H7 (cell line): Measurements from ENCODE around the gene CT45A1. TPM values are rescaled to one million over a fixed set of nuclear protein-coding genes. Genes with fewer than 3 reads are reported as not detected.

ENCODE experiments used
- total RNA-seq: library from RNA; depleted of rRNA; stranded (reverse); fragments of >200 nt; shearing (Covaris generic); gene quantifications from 2 replicates; pipeline ENCODE4 v1.2.3, GENCODE V29; 2014; rRNA removed

Gene CT45A1
- total RNA-seq, 1 experiment from 2014 or later = not detected

Other genes starting within 250 kb of the CT45A1 start
- gene INTS6L, start 193.0 kb upstream of the CT45A1 start, total RNA-seq = 12.4 and 18.8 TPM in 2 replicates
- gene CT45A3, start 54.6 kb downstream of the CT45A1 start, total RNA-seq = not detected in 2 replicates
- 0.18 TPM in 1 of 2 replicates, not detected in the other for gene CT45A5, start 71.9 kb downstream of the CT45A1 start, total RNA-seq
- gene CT45A6, start 89.1 kb downstream of the CT45A1 start, total RNA-seq = not detected in 2 replicates
- not detected in 2 replicates for gene CT45A2, start 106.4 kb downstream of the CT45A1 start, total RNA-seq
- not detected in 2 replicates for gene CT45A7, start 123.6 kb downstream of the CT45A1 start, total RNA-seq
- gene CT45A8, start 140.9 kb downstream of the CT45A1 start, total RNA-seq = not detected in 2 replicates
- not detected in 2 replicates for gene CT45A9, start 158.2 kb downstream of the CT45A1 start, total RNA-seq
- gene CT45A10, start 179.8 kb downstream of the CT45A1 start, total RNA-seq = 0.55 and 3.6 TPM in 2 replicates
- 0.03 and 0.33 TPM in 2 replicates for gene SAGE1, start 180.1 kb downstream of the CT45A1 start, total RNA-seq